ENCODE measurements around the gene COX6B2. TPM values are rescaled to one million over a fixed set of nuclear protein-coding genes. Genes with fewer than 3 reads are reported as not detected.

Gene COX6B2
- total RNA-seq, 4 donors from 2014 or later, result 0.19 TPM; not detected in 3

DNA sequence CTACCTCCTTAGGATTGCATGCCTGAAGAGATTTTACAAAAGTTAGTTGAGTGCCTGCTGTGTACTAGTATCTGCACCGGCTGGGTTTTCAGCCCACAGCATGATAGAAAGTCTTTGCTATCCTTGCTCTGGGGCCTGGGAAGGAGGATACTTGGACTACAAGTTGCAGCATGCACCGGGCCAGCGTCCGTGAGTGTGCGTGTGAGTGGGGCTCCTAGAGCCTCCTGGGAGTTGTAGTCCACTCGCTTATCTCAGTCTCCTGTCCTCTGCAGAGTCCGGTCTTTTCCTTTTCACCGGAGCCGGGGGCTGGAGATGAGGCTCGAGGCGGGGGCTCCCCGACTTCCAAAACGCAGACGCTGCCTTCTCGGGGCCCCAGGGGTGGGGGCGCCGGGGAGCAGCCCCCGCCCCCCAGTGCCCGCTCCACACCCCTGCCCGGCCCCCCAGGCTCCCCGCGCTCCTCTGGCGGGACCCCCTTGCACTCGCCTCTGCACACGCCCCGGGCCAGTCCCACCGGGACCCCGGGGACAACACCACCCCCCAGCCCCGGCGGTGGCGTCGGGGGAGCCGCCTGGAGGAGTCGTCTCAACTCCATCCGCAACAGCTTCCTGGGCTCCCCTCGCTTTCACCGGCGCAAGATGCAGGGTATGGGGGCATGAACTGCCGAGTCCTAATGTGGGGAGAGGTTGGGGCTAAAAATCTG lies 50.1 kb downstream of the COX6B2 start:
- TF ChIP-seq POLR2A (IDR thresholded peaks at IDR 0.05; ENCODE audit: low read depth), result no peak
- no peak for TF ChIP-seq CTCF (IDR thresholded peaks at IDR 0.05)
- H3K4me3 ChIP-seq, result no peak overlapping the region
- H3K9me3 ChIP-seq, result no peaks in the 10 kb centered on the region
- H3K36me3 ChIP-seq, result peaks cover 3 to 70% (median 40%) of the 10 kb centered on the region in 4 donors
- WGBS, result 91% methylated on average over 30 of the region's 39 CpGs
- no peaks in the 10 kb centered on the region for H3K27me3 ChIP-seq
- no peak overlapping the region for H3K27ac ChIP-seq (replicated peaks in 1 of 4)
- DNase-seq (ENCODE audit: extremely low spot score), result no peak
- H3K4me1 ChIP-seq, result peaks cover 9 to 12% (median 10%) of the 10 kb centered on the region in 4 donors
- intact Hi-C loops (cut with DNase I), result loop anchor here (5.0 to 10.0 kb wide), 3 partner anchors 38 to 110 kb away; partner anchors contain the start of gene TMEM238

- no peaks in the 10 kb centered on the region for H3K27me3 ChIP-seq
- no peak overlapping the region for H3K27ac ChIP-seq (replicated peaks in 1 of 4)
- no peak overlapping the region for H3K4me3 ChIP-seq
- H3K4me1 ChIP-seq, result peaks cover 9 to 12% (median 10%) of the 10 kb centered on the region in 4 donors
- 92% methylated on average over 2 of the region's 11 CpGs for WGBS
- TF ChIP-seq POLR2AphosphoS5 (IDR thresholded peaks at IDR 0.05), result no peak
- no peak for TF ChIP-seq CTCF (IDR thresholded peaks at IDR 0.05)
- no peak for TF ChIP-seq EP300 (IDR thresholded peaks at IDR 0.05)
- TF ChIP-seq POLR2A (IDR thresholded peaks at IDR 0.05; ENCODE audit: low read depth), result no peak
- H3K9me3 ChIP-seq, result no peaks in the 10 kb centered on the region
- intact Hi-C loops (cut with DNase I), result loop anchor here (5.0 to 10.0 kb wide), 3 partner anchors 39 to 111 kb away; partner anchors contain the start of gene TMEM238
- H3K36me3 ChIP-seq, result peaks cover 3 to 65% (median 37%) of the 10 kb centered on the region in 4 donors
- DNase-seq (ENCODE audit: extremely low spot score), result no peak
Observed at GRCh38 chr19:55303477-55303876, 51.0 kb downstream of the COX6B2 start.

GRCh38 chr19:55302318-55302703 lies 52.2 kb downstream of the COX6B2 start:
- H3K4me3 ChIP-seq, result peak overlapping the region in 1 of 4 donors; percentile 50
- peak overlapping the region in 1 of 4 donors; percentile 10 for H3K27ac ChIP-seq (replicated peaks in 1 of 4)
- TF ChIP-seq EP300 (IDR thresholded peaks at IDR 0.05) (no peak), POLR2AphosphoS5 (IDR thresholded peaks at IDR 0.05) (no peak), POLR2A (IDR thresholded peaks at IDR 0.05; ENCODE audit: low read depth) (no peak), CTCF (IDR thresholded peaks at IDR 0.05) (no peak)
- H3K27me3 ChIP-seq, result no peaks in the 10 kb centered on the region
- no peak for DNase-seq (ENCODE audit: extremely low spot score)
- H3K9me3 ChIP-seq, result no peaks in the 10 kb centered on the region
- intact Hi-C loops (cut with DNase I), result loop anchor here (5.0 to 10.0 kb wide), 3 partner anchors 40 to 112 kb away; partner anchors contain the start of gene TMEM238
- WGBS, result 67% methylated on average over 11 of the region's 12 CpGs
- peaks cover 9 to 12% (median 10%) of the 10 kb centered on the region in 4 donors for H3K4me1 ChIP-seq
- H3K36me3 ChIP-seq, result peaks cover 3 to 68% (median 38%) of the 10 kb centered on the region in 4 donors

- peak; percentile 94 for DNase-seq (ENCODE audit: extremely low spot score)
- TF ChIP-seq POLR2A (IDR thresholded peaks at IDR 0.05; ENCODE audit: low read depth) (no peak), POLR2AphosphoS5 (IDR thresholded peaks at IDR 0.05) (peak in 1 of 2 donors; percentile 88), EP300 (IDR thresholded peaks at IDR 0.05) (no peak), CTCF (IDR thresholded peaks at IDR 0.05) (peak in 2 of 3 experiments; percentile 98 to 99)
- Histone ChIP-seq H3K36me3 (peaks cover 1 to 67% (median 33%) of the 10 kb centered on the region in 4 donors), H3K27ac (replicated peaks in 1 of 4) (peak overlapping the region in 1 of 4 donors; percentile 10), H3K4me1 (peaks cover 9 to 12% (median 10%) of the 10 kb centered on the region in 4 donors), H3K4me3 (peak overlapping the region; percentile 36 to 50 (median 38)), H3K27me3 (no peaks in the 10 kb centered on the region), H3K9me3 (no peaks in the 10 kb centered on the region)
- intact Hi-C loops (cut with DNase I), result loop anchor here (5.0 to 10.0 kb wide), 3 partner anchors 41 to 113 kb away; partner anchors contain the start of gene TMEM238
- WGBS, result 18% methylated on average over 30 of the region's 42 CpGs
Observed at GRCh38 chr19:55301459-55302317, 52.8 kb downstream of the COX6B2 start.
